ENCODE measurements around the gene S1PR3.
A peak's percentile ranks its signal among the peaks of the same experiment; 100 is the strongest.

Gene S1PR3

GRCh38 chr9:89022001-89022759, 30.9 kb downstream of the S1PR3 start:
- Histone ChIP-seq H3K36me3 (ENCODE audit: control insufficient read depth in 2 of 2, insufficient read depth in 2 of 2, low read length in 2 of 2) (no peaks in the 10 kb centered on the region), H3K4me3 (ENCODE audit: low read length in 2 of 2) (no peak overlapping the region), H3K9me3 (ENCODE audit: control insufficient read depth in 2 of 2, low read length in 2 of 2) (no peaks in the 10 kb centered on the region), H3K9ac (ENCODE audit: low read length in 2 of 2) (no peak overlapping the region), H3K27me3 (ENCODE audit: control insufficient read depth in 1 of 2, insufficient read depth in 2 of 2, low read length in 2 of 2) (no peaks in the 10 kb centered on the region), H3K4me1 (ENCODE audit: control insufficient read depth, insufficient read depth, low read length) (peaks cover 10% of the 10 kb centered on the region), H3K27ac (ENCODE audit: low read length) (peak overlapping the region; percentile 11)

GRCh38 chr9:89022902-89023301, 31.6 kb downstream of the S1PR3 start:
- Histone ChIP-seq H3K4me3 (ENCODE audit: low read length in 2 of 2) (no peak overlapping the region), H3K9ac (ENCODE audit: low read length in 2 of 2) (no peak overlapping the region), H3K36me3 (ENCODE audit: control insufficient read depth in 2 of 2, insufficient read depth in 2 of 2, low read length in 2 of 2) (no peaks in the 10 kb centered on the region), H3K4me1 (ENCODE audit: control insufficient read depth, insufficient read depth, low read length) (peaks cover 10% of the 10 kb centered on the region), H3K27ac (ENCODE audit: low read length) (no peak overlapping the region), H3K9me3 (ENCODE audit: control insufficient read depth in 2 of 2, low read length in 2 of 2) (no peaks in the 10 kb centered on the region), H3K27me3 (ENCODE audit: control insufficient read depth in 1 of 2, insufficient read depth in 2 of 2, low read length in 2 of 2) (no peaks in the 10 kb centered on the region)

GRCh38 chr9:89023740-89024139, 32.5 kb downstream of the S1PR3 start:
- no peak overlapping the region for H3K27ac ChIP-seq (ENCODE audit: low read length)
- no peaks in the 10 kb centered on the region for H3K36me3 ChIP-seq (ENCODE audit: control insufficient read depth in 2 of 2, insufficient read depth in 2 of 2, low read length in 2 of 2)
- no peak overlapping the region for H3K9ac ChIP-seq (ENCODE audit: low read length in 2 of 2)
- H3K4me3 ChIP-seq (ENCODE audit: low read length in 2 of 2): no peak overlapping the region
- no peaks in the 10 kb centered on the region for H3K9me3 ChIP-seq (ENCODE audit: control insufficient read depth in 2 of 2, low read length in 2 of 2)
- H3K27me3 ChIP-seq (ENCODE audit: control insufficient read depth in 1 of 2, insufficient read depth in 2 of 2, low read length in 2 of 2): no peaks in the 10 kb centered on the region
- peaks cover 10% of the 10 kb centered on the region for H3K4me1 ChIP-seq (ENCODE audit: control insufficient read depth, insufficient read depth, low read length)

GRCh38 chr9:89024727-89025126, 33.5 kb downstream of the S1PR3 start:
- no peak overlapping the region for H3K4me3 ChIP-seq (ENCODE audit: low read length in 2 of 2)
- no peaks in the 10 kb centered on the region for H3K9me3 ChIP-seq (ENCODE audit: control insufficient read depth in 2 of 2, low read length in 2 of 2)
- H3K4me1 ChIP-seq (ENCODE audit: control insufficient read depth, insufficient read depth, low read length): peaks cover 10% of the 10 kb centered on the region
- H3K36me3 ChIP-seq (ENCODE audit: control insufficient read depth in 2 of 2, insufficient read depth in 2 of 2, low read length in 2 of 2): no peaks in the 10 kb centered on the region
- no peak overlapping the region for H3K27ac ChIP-seq (ENCODE audit: low read length)
- no peaks in the 10 kb centered on the region for H3K27me3 ChIP-seq (ENCODE audit: control insufficient read depth in 1 of 2, insufficient read depth in 2 of 2, low read length in 2 of 2)
- H3K9ac ChIP-seq (ENCODE audit: low read length in 2 of 2): no peak overlapping the region

- Histone ChIP-seq H3K9ac (ENCODE audit: low read length in 2 of 2) (no peak overlapping the region), H3K27me3 (ENCODE audit: control insufficient read depth in 1 of 2, insufficient read depth in 2 of 2, low read length in 2 of 2) (no peaks in the 10 kb centered on the region), H3K9me3 (ENCODE audit: control insufficient read depth in 2 of 2, low read length in 2 of 2) (no peaks in the 10 kb centered on the region), H3K4me1 (ENCODE audit: control insufficient read depth, insufficient read depth, low read length) (peaks cover 10% of the 10 kb centered on the region), H3K4me3 (ENCODE audit: low read length in 2 of 2) (no peak overlapping the region), H3K36me3 (ENCODE audit: control insufficient read depth in 2 of 2, insufficient read depth in 2 of 2, low read length in 2 of 2) (no peaks in the 10 kb centered on the region), H3K27ac (ENCODE audit: low read length) (no peak overlapping the region)
Observed at GRCh38 chr9:89025553-89025952, 34.3 kb downstream of the S1PR3 start.

GRCh38 chr9:89026876-89027275, 35.6 kb downstream of the S1PR3 start:
- Histone ChIP-seq H3K4me1 (ENCODE audit: control insufficient read depth, insufficient read depth, low read length) (peaks cover 4% of the 10 kb centered on the region), H3K27ac (ENCODE audit: low read length) (no peak overlapping the region), H3K36me3 (ENCODE audit: control insufficient read depth in 2 of 2, insufficient read depth in 2 of 2, low read length in 2 of 2) (no peaks in the 10 kb centered on the region), H3K27me3 (ENCODE audit: control insufficient read depth in 1 of 2, insufficient read depth in 2 of 2, low read length in 2 of 2) (peaks cover 0 to 3% of the 10 kb centered on the region in 2 donors), H3K4me3 (ENCODE audit: low read length in 2 of 2) (no peak overlapping the region), H3K9me3 (ENCODE audit: control insufficient read depth in 2 of 2, low read length in 2 of 2) (peaks cover 0 to 5% of the 10 kb centered on the region in 2 donors), H3K9ac (ENCODE audit: low read length in 2 of 2) (no peak overlapping the region)

GRCh38 chr9:89029788-89030187, 38.5 kb downstream of the S1PR3 start:
- peaks cover 2 to 5% of the 10 kb centered on the region in 2 donors for H3K9me3 ChIP-seq (ENCODE audit: control insufficient read depth in 2 of 2, low read length in 2 of 2)
- H3K4me3 ChIP-seq (ENCODE audit: low read length in 2 of 2): no peak overlapping the region
- H3K4me1 ChIP-seq (ENCODE audit: control insufficient read depth, insufficient read depth, low read length): no peaks in the 10 kb centered on the region
- no peak overlapping the region for H3K9ac ChIP-seq (ENCODE audit: low read length in 2 of 2)
- no peaks in the 10 kb centered on the region for H3K36me3 ChIP-seq (ENCODE audit: control insufficient read depth in 2 of 2, insufficient read depth in 2 of 2, low read length in 2 of 2)
- no peak overlapping the region for H3K27ac ChIP-seq (ENCODE audit: low read length)
- peaks cover 0 to 6% of the 10 kb centered on the region in 2 donors for H3K27me3 ChIP-seq (ENCODE audit: control insufficient read depth in 1 of 2, insufficient read depth in 2 of 2, low read length in 2 of 2)

- no peak overlapping the region for H3K9ac ChIP-seq (ENCODE audit: low read length in 2 of 2)
- H3K27ac ChIP-seq (ENCODE audit: low read length): no peak overlapping the region
- no peaks in the 10 kb centered on the region for H3K4me1 ChIP-seq (ENCODE audit: control insufficient read depth, insufficient read depth, low read length)
- H3K9me3 ChIP-seq (ENCODE audit: control insufficient read depth in 2 of 2, low read length in 2 of 2): peaks cover 2 to 5% of the 10 kb centered on the region in 2 donors
- H3K4me3 ChIP-seq (ENCODE audit: low read length in 2 of 2): no peak overlapping the region
- peaks cover 0 to 6% of the 10 kb centered on the region in 2 donors for H3K27me3 ChIP-seq (ENCODE audit: control insufficient read depth in 1 of 2, insufficient read depth in 2 of 2, low read length in 2 of 2)
- H3K36me3 ChIP-seq (ENCODE audit: control insufficient read depth in 2 of 2, insufficient read depth in 2 of 2, low read length in 2 of 2): no peaks in the 10 kb centered on the region
Observed at GRCh38 chr9:89032173-89032572, 40.9 kb downstream of the S1PR3 start.

- H3K9ac ChIP-seq (ENCODE audit: low read length in 2 of 2): no peak overlapping the region
- H3K27me3 ChIP-seq (ENCODE audit: control insufficient read depth in 1 of 2, insufficient read depth in 2 of 2, low read length in 2 of 2): peaks cover 0 to 6% of the 10 kb centered on the region in 2 donors
- peaks cover 2 to 5% of the 10 kb centered on the region in 2 donors for H3K9me3 ChIP-seq (ENCODE audit: control insufficient read depth in 2 of 2, low read length in 2 of 2)
- H3K4me1 ChIP-seq (ENCODE audit: control insufficient read depth, insufficient read depth, low read length): no peaks in the 10 kb centered on the region
- no peak overlapping the region for H3K4me3 ChIP-seq (ENCODE audit: low read length in 2 of 2)
- H3K27ac ChIP-seq (ENCODE audit: low read length): no peak overlapping the region
- no peaks in the 10 kb centered on the region for H3K36me3 ChIP-seq (ENCODE audit: control insufficient read depth in 2 of 2, insufficient read depth in 2 of 2, low read length in 2 of 2)
Observed at GRCh38 chr9:89032661-89033060, 41.4 kb downstream of the S1PR3 start.

- H3K4me3 ChIP-seq (ENCODE audit: low read length in 2 of 2): no peak overlapping the region
- H3K9me3 ChIP-seq (ENCODE audit: control insufficient read depth in 2 of 2, low read length in 2 of 2): peaks cover 0 to 2% of the 10 kb centered on the region in 2 donors
- H3K9ac ChIP-seq (ENCODE audit: low read length in 2 of 2): no peak overlapping the region
- peaks cover 0 to 6% of the 10 kb centered on the region in 2 donors for H3K27me3 ChIP-seq (ENCODE audit: control insufficient read depth in 1 of 2, insufficient read depth in 2 of 2, low read length in 2 of 2)
- no peaks in the 10 kb centered on the region for H3K36me3 ChIP-seq (ENCODE audit: control insufficient read depth in 2 of 2, insufficient read depth in 2 of 2, low read length in 2 of 2)
- H3K4me1 ChIP-seq (ENCODE audit: control insufficient read depth, insufficient read depth, low read length): peaks cover 5% of the 10 kb centered on the region
- no peak overlapping the region for H3K27ac ChIP-seq (ENCODE audit: low read length)
Observed at GRCh38 chr9:89036383-89036782, 45.1 kb downstream of the S1PR3 start.

GRCh38 chr9:89036891-89037290, 45.6 kb downstream of the S1PR3 start:
- H3K9ac ChIP-seq (ENCODE audit: low read length in 2 of 2): no peak overlapping the region
- H3K27ac ChIP-seq (ENCODE audit: low read length): no peak overlapping the region
- no peaks in the 10 kb centered on the region for H3K36me3 ChIP-seq (ENCODE audit: control insufficient read depth in 2 of 2, insufficient read depth in 2 of 2, low read length in 2 of 2)
- peaks cover 0 to 3% of the 10 kb centered on the region in 2 donors for H3K27me3 ChIP-seq (ENCODE audit: control insufficient read depth in 1 of 2, insufficient read depth in 2 of 2, low read length in 2 of 2)
- no peak overlapping the region for H3K4me3 ChIP-seq (ENCODE audit: low read length in 2 of 2)
- peaks cover 0 to 2% of the 10 kb centered on the region in 2 donors for H3K9me3 ChIP-seq (ENCODE audit: control insufficient read depth in 2 of 2, low read length in 2 of 2)
- H3K4me1 ChIP-seq (ENCODE audit: control insufficient read depth, insufficient read depth, low read length): peaks cover 5% of the 10 kb centered on the region
